ENCODE data around the gene MAPRE3. TPM values are rescaled to one million over a fixed set of nuclear protein-coding genes. Genes with fewer than 3 reads are reported as not detected.

Gene MAPRE3
- total and polyA plus RNA-seq, 9 of the 15 experiments (the other 6 are each of a cell fraction or from before 2014, with no cell fraction given) = 0.70 to 43.2 (median 12.6) TPM

GRCh38 chr2:27050281-27050995, 80.0 kb downstream of the MAPRE3 start (continued):
- TF ChIP-seq NCOR1 (IDR thresholded peaks at IDR 0.05) (peak; percentile 40; the same call in 1 of the 2 replicates), TAF1 (IDR thresholded peaks at IDR 0.05; ENCODE audit: control insufficient read depth, extremely low read depth, insufficient read depth, low read length, severe bottlenecking) (peak; percentile 18), ZBTB5 (IDR thresholded peaks at IDR 0.05) (peak; percentile 57), POLR2G (IDR thresholded peaks at IDR 0.05; ENCODE audit: low read depth, low read length) (peak; percentile 78), ATF1 (CRISPR knock-in tag; IDR thresholded peaks at IDR 0.05) (no peak), ATF1 (tag; IDR thresholded peaks at IDR 0.05) (no peak), ELF1 (tag; IDR thresholded peaks at IDR 0.05) (no peak), SUPT5H (IDR thresholded peaks at IDR 0.05) (peak; percentile 61), HLTF (IDR thresholded peaks at IDR 0.05) (no peak), RHOXF2B (CRISPR knock-in tag; conservative IDR thresholded peaks at IDR 0.05) (no peak), SIN3A (IDR thresholded peaks at IDR 0.05; ENCODE audit: borderline replicate concordance in 2 of 2, control insufficient read depth in 1 of 2, low read depth in 2 of 2, low read length in 2 of 2) (no peak), ZNF780A (CRISPR knock-in tag; IDR thresholded peaks at IDR 0.05) (no peak), MYC (IDR thresholded peaks at IDR 0.05; ENCODE audit: low read depth, low read length) (no peak), MYC (CRISPR knock-in tag; IDR thresholded peaks at IDR 0.05; ENCODE audit: borderline replicate concordance, low read depth) (no peak), TCF7L2 (IDR thresholded peaks at IDR 0.05; ENCODE audit: low read depth, low read length) (no peak), TOE1 (IDR thresholded peaks at IDR 0.05; ENCODE audit: borderline replicate concordance) (no peak; the same call in 1 of the 2 replicates), TOE1 (CRISPR knock-in tag; IDR thresholded peaks at IDR 0.05; ENCODE audit: borderline replicate concordance, low read depth) (no peak), PTBP1 (IDR thresholded peaks at IDR 0.05; ENCODE audit: low read depth, low read length) (no peak), WHSC1 (IDR thresholded peaks at IDR 0.05; ENCODE audit: low read length) (no peak), CCAR2 (IDR thresholded peaks at IDR 0.05; ENCODE audit: low read depth, low read length) (no peak), ETV6 (IDR thresholded peaks at IDR 0.05; ENCODE audit: borderline replicate concordance in 1 of 2, low read depth in 2 of 2, low read length in 1 of 2) (no peak), ETV6 (CRISPR knock-in tag; IDR thresholded peaks at IDR 0.05; ENCODE audit: borderline replicate concordance) (no peak), LARP7 (IDR thresholded peaks at IDR 0.05) (no peak), LCOR (CRISPR knock-in tag; IDR thresholded peaks at IDR 0.05) (no peak), ZFP30 (CRISPR knock-in tag; IDR thresholded peaks at IDR 0.05; ENCODE audit: borderline replicate concordance) (no peak), ZNF583 (CRISPR knock-in tag; IDR thresholded peaks at IDR 0.05) (no peak), FOXP1 (CRISPR knock-in tag; IDR thresholded peaks at IDR 0.05) (no peak), EHMT2 (IDR thresholded peaks at IDR 0.05) (no peak), FOXA3 (CRISPR knock-in tag; conservative IDR thresholded peaks at IDR 0.05 in 1 of 2, IDR thresholded peaks at IDR 0.05 in 1 of 2) (no peak)

All from K562 (cell line).